Keratinocyte (primary cell): ENCODE data around the gene KRT31. TPM values are rescaled to one million over a fixed set of nuclear protein-coding genes. Genes with fewer than 3 reads are reported as not detected.

ENCODE experiments used
- DNase-seq: peaks from one replicate; pipeline ENCODE4 v3.0.0-alpha.2; 2011; ENCODE audit warnings: low read depth, missing footprints, low spot score
- FAIRE-seq: peaks from 2 replicates; lab custom pipeline; 2011; peaks lifted over from hg19 to GRCh38; lab: Jason Lieb, UNC
- H2AFZ ChIP-seq: 2 replicates; pipeline ENCODE4 v1.6.0; 2012; ENCODE audit warnings: low read length, control low read depth, inconsistent platforms; ENCODE audit not compliant: control insufficient read depth
- H3K27ac ChIP-seq: 2 replicates; pipeline ENCODE4 v1.5.1; 2011; ENCODE audit warnings: low read length; ENCODE audit not compliant: control insufficient read depth, insufficient read depth
- H3K27me3 ChIP-seq: 3 replicates; pipeline ENCODE4 v1.6.0; 2011; ENCODE audit warnings: low read length; ENCODE audit not compliant: control insufficient read depth, insufficient read depth; ENCODE audit errors: extremely low read depth
- H3K36me3 ChIP-seq, 2 experiments: 2 replicates in 1 of 2; 3 replicates in 1 of 2; pipeline ENCODE4 v1.5.1; 2011; ENCODE audit warnings: low read length in 2 of 2, mild to moderate bottlenecking in 1 of 2; ENCODE audit not compliant: control insufficient read depth in 2 of 2, insufficient read depth in 2 of 2; ENCODE audit errors: extremely low read depth in 1 of 2
- H3K4me1 ChIP-seq: 3 replicates; pipeline ENCODE4 v1.5.1; 2011; ENCODE audit warnings: low read length; ENCODE audit not compliant: control insufficient read depth, insufficient read depth; ENCODE audit errors: extremely low read depth
- H3K4me2 ChIP-seq: 3 replicates; pipeline ENCODE4 v1.6.0; 2011; ENCODE audit warnings: low read depth, low read length; ENCODE audit not compliant: control insufficient read depth, insufficient read depth; ENCODE audit errors: extremely low read depth
- H3K4me3 ChIP-seq, 3 experiments: fragments of 200-600 bp in 1 of 3; sonication (generic) in 1 of 3; 2 replicates in 2 of 3; 3 replicates in 1 of 3; pipeline ENCODE4 v1.5.1; 2011 to 2016; ENCODE audit warnings: low read length in 3 of 3, mild to moderate bottlenecking in 3 of 3, control low read depth in 2 of 3, inconsistent platforms in 1 of 3, low read depth in 1 of 3, mixed read lengths in 1 of 3, mixed run types in 1 of 3, moderate library complexity in 1 of 3; ENCODE audit not compliant: control insufficient read depth in 2 of 3, insufficient read depth in 2 of 3; ENCODE audit errors: extremely low read depth in 1 of 3
- H3K79me2 ChIP-seq: 2 replicates; pipeline ENCODE4 v1.6.0; 2012; ENCODE audit warnings: low read length; ENCODE audit not compliant: control insufficient read depth, insufficient read depth
- H3K9ac ChIP-seq: 3 replicates; pipeline ENCODE4 v1.6.0; 2011; ENCODE audit warnings: low read length; ENCODE audit not compliant: control insufficient read depth, insufficient read depth; ENCODE audit errors: extremely low read depth
- H3K9me1 ChIP-seq: 3 replicates; pipeline ENCODE4 v1.6.0; 2011; ENCODE audit warnings: low read length; ENCODE audit not compliant: control insufficient read depth, insufficient read depth; ENCODE audit errors: extremely low read depth
- H3K9me3 ChIP-seq: 2 replicates; pipeline ENCODE4 v1.5.1; 2012; ENCODE audit warnings: low read depth, low read length; ENCODE audit not compliant: control insufficient read depth
- H4K20me1 ChIP-seq: 3 replicates; pipeline ENCODE4 v1.6.0; 2011; ENCODE audit warnings: low read length; ENCODE audit not compliant: control insufficient read depth, insufficient read depth; ENCODE audit errors: extremely low read depth
- EZH2 ChIP-seq: IDR thresholded peaks from one replicate; pipeline ENCODE4 v1.6.1; 2012; ENCODE audit warnings: inconsistent platforms, mild to moderate bottlenecking, low read length, moderate library complexity
- dilution Hi-C: fragments of 300-500 bp; cut with MboI; formaldehyde crosslinking; loops from one replicate; pipeline ENCODE4 v1.7.0; 2020; ENCODE audit warnings: low sequenced_read_pairs; ENCODE audit not compliant: extremely low pct_ligation_motif_present
- polyA plus RNA-seq, 5 experiments: library from polyadenylated mRNA; depleted of rRNA in 3 of 5; stranded (reverse) in 3 of 5; stranded (forward) in 1 of 5; unstranded in 1 of 5; fragments of >200 nt; gene quantifications; 1 replicate in 1 of 5; 2 replicates in 3 of 5; 3 replicates in 1 of 5; pipeline versions ENCODE4 v1.2.1 to v1.2.3, GENCODE V29; 2011 to 2012; ENCODE audit warnings: missing spikeins in 2 of 5, low read depth in 1 of 5, low replicate concordance in 1 of 5
- TF ChIP-seq, protein P1 (sequence below), 3 experiments: IDR thresholded peaks in 1 of 3; conservative IDR thresholded peaks in 1 of 3; optimal IDR thresholded peaks in 1 of 3; 2 replicates in 2 of 3; 3 replicates in 1 of 3; pipeline versions ENCODE3 to v1.5.1; 2011; ENCODE audit warnings: low read length in 3 of 3, mild to moderate bottlenecking in 3 of 3, moderate library complexity in 2 of 3, control low read depth in 1 of 3, inconsistent platforms in 1 of 3; ENCODE audit not compliant: insufficient read depth in 2 of 3; ENCODE audit errors: extremely low read depth in 1 of 3

Gene KRT31
- polyA plus RNA-seq, 1 donor (not counting 4 experiments of a cell fraction or from before 2014, with no cell fraction given): 24.9 TPM

DNA sequence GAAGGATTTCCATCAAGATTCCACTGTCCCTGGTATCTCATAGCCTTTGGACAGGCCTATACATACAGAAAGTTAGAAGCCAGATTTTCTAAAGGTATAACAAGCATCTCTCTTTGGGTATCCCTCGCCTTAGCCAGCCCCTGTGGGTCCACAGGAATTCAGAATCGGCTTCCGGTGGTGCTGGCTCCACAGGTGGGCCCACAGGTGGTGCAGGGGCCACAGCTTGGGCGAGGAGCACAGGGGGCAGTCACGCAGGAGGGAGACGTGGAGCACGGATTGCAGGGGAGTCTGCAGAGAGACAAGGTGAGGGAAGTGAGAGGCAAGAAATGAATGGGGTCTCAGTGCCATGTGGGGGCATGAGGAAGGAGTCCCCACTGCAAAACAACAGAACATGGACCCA, 39.8 kb upstream of the KRT31 start:
- H2AFZ ChIP-seq: no peak overlapping the region
- TF ChIP-seq EZH2: no peak
- TF ChIP-seq, protein P1, sequence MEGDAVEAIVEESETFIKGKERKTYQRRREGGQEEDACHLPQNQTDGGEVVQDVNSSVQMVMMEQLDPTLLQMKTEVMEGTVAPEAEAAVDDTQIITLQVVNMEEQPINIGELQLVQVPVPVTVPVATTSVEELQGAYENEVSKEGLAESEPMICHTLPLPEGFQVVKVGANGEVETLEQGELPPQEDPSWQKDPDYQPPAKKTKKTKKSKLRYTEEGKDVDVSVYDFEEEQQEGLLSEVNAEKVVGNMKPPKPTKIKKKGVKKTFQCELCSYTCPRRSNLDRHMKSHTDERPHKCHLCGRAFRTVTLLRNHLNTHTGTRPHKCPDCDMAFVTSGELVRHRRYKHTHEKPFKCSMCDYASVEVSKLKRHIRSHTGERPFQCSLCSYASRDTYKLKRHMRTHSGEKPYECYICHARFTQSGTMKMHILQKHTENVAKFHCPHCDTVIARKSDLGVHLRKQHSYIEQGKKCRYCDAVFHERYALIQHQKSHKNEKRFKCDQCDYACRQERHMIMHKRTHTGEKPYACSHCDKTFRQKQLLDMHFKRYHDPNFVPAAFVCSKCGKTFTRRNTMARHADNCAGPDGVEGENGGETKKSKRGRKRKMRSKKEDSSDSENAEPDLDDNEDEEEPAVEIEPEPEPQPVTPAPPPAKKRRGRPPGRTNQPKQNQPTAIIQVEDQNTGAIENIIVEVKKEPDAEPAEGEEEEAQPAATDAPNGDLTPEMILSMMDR (optimal IDR thresholded peaks at IDR 0.05 in 1 of 3, IDR thresholded peaks at IDR 0.05 in 1 of 3, conservative IDR thresholded peaks at IDR 0.05 in 1 of 3; ENCODE audit: extremely low read depth in 1 of 3, insufficient read depth in 2 of 3, low read length in 3 of 3): no peak
- DNase-seq: no peak
- no peaks in the 10 kb centered on the region for H3K27me3 ChIP-seq
- H3K4me2 ChIP-seq: no peak overlapping the region
- no peak overlapping the region for H3K27ac ChIP-seq
- no peak for FAIRE-seq
- H3K9ac ChIP-seq: no peak overlapping the region
- H3K4me1 ChIP-seq: no peaks in the 10 kb centered on the region
- H3K9me1 ChIP-seq: no peaks in the 10 kb centered on the region
- no peaks in the 10 kb centered on the region for H3K36me3 ChIP-seq
- H3K79me2 ChIP-seq: no peaks in the 10 kb centered on the region
- H3K9me3 ChIP-seq: no peaks in the 10 kb centered on the region
- dilution Hi-C loops: no loop called here
- no peak overlapping the region for H3K4me3 ChIP-seq
- no peaks in the 10 kb centered on the region for H4K20me1 ChIP-seq

DNA sequence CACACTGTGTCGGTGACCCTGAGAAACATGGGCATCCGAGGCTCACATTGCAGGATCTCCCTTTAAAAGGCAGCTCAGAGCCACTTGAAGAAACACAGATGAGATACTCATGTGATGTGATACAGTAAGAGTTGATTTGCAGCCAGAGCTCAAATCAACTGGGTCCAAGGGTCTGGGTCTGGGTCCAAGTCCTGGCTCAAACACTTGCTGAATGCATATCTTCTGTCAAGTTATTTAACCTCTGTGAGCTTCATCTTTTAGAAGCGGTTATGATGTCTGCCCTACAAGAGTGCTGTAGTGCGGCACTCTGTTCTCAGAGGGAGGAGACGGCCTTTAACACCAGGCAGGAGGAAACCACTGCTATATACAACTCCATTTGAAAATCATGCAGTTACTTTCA, 37.0 kb upstream of the KRT31 start:
- dilution Hi-C loops: no loop called here
- no peak overlapping the region for H3K27ac ChIP-seq
- no peak overlapping the region for H2AFZ ChIP-seq
- H3K36me3 ChIP-seq: no peaks in the 10 kb centered on the region
- H3K4me3 ChIP-seq: no peak overlapping the region
- H3K9me1 ChIP-seq: no peaks in the 10 kb centered on the region
- DNase-seq (no peak), FAIRE-seq (no peak)
- TF ChIP-seq, protein P1 (optimal IDR thresholded peaks at IDR 0.05 in 1 of 3, IDR thresholded peaks at IDR 0.05 in 1 of 3, conservative IDR thresholded peaks at IDR 0.05 in 1 of 3; ENCODE audit: extremely low read depth in 1 of 3, insufficient read depth in 2 of 3, low read length in 3 of 3): no peak
- TF ChIP-seq EZH2: no peak
- H3K27me3 ChIP-seq: no peaks in the 10 kb centered on the region
- H3K79me2 ChIP-seq: no peaks in the 10 kb centered on the region
- no peak overlapping the region for H3K4me2 ChIP-seq
- H3K9ac ChIP-seq: no peak overlapping the region
- H3K4me1 ChIP-seq: no peaks in the 10 kb centered on the region
- no peaks in the 10 kb centered on the region for H4K20me1 ChIP-seq
- no peaks in the 10 kb centered on the region for H3K9me3 ChIP-seq
